Measurements from ENCODE around the gene THSD7A. TPM values are rescaled to one million over a fixed set of nuclear protein-coding genes. Genes with fewer than 3 reads are reported as not detected.

The THSD7A gene
- total and polyA plus RNA-seq, 7 donors, result 0.06 to 1.4 (median 0.21) TPM

DNA sequence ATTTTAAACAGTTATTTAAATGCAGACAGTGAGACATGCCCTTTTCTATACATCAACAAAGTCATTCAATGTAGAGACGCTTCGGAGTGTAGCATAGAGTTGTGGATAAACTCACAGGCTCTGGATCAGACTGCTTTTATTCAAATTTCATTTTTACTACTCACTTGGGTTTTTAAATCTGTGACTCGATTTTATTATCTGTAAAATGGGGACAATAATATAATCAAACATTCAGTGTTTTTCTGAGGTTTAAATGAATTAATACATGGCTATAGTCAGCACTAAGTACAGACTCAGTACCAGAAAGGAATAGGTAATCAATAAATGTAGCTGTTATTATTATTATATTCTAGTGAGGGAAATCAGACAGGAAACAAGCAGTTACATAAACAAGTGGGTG, 43.4 kb downstream of the THSD7A start:
- Histone ChIP-seq H3K4me3 (no peak overlapping the region), H3K4me1 (no peaks in the 10 kb centered on the region), H3K36me3 (ENCODE audit: insufficient read depth in 1 of 2, low read depth in 1 of 2) (no peaks in the 10 kb centered on the region), H3K27me3 (ENCODE audit: insufficient read depth in 3 of 3, low read length in 2 of 3) (no peaks in the 10 kb centered on the region), H3K9me3 (no peaks in the 10 kb centered on the region), H3K27ac (no peak overlapping the region)
- WGBS, 3 donors, result 91 to 94% (median 92%) methylated on average over 3 of the region's 3 CpGs
- intact Hi-C loops (cut with DNase I), result no loop called here
- DNase-seq (no peak), ATAC-seq (no peak)
- TF ChIP-seq, protein P1, sequence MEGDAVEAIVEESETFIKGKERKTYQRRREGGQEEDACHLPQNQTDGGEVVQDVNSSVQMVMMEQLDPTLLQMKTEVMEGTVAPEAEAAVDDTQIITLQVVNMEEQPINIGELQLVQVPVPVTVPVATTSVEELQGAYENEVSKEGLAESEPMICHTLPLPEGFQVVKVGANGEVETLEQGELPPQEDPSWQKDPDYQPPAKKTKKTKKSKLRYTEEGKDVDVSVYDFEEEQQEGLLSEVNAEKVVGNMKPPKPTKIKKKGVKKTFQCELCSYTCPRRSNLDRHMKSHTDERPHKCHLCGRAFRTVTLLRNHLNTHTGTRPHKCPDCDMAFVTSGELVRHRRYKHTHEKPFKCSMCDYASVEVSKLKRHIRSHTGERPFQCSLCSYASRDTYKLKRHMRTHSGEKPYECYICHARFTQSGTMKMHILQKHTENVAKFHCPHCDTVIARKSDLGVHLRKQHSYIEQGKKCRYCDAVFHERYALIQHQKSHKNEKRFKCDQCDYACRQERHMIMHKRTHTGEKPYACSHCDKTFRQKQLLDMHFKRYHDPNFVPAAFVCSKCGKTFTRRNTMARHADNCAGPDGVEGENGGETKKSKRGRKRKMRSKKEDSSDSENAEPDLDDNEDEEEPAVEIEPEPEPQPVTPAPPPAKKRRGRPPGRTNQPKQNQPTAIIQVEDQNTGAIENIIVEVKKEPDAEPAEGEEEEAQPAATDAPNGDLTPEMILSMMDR (IDR thresholded peaks at IDR 0.05), result no peak

GRCh38 chr7:11787534-11787933, 44.5 kb downstream of the THSD7A start:
- Histone ChIP-seq H3K4me1 (no peaks in the 10 kb centered on the region), H3K4me3 (no peak overlapping the region), H3K36me3 (ENCODE audit: insufficient read depth in 1 of 2, low read depth in 1 of 2) (no peaks in the 10 kb centered on the region), H3K9me3 (no peaks in the 10 kb centered on the region), H3K27me3 (ENCODE audit: insufficient read depth in 3 of 3, low read length in 2 of 3) (no peaks in the 10 kb centered on the region), H3K27ac (no peak overlapping the region)
- no peak for DNase-seq
- 82 to 91% (median 89%) methylated on average over 4 of the region's 4 CpGs for WGBS, 3 donors
- TF ChIP-seq, protein P1 (IDR thresholded peaks at IDR 0.05), result no peak
- intact Hi-C loops (cut with DNase I), result no loop called here
- no peak for ATAC-seq

DNA sequence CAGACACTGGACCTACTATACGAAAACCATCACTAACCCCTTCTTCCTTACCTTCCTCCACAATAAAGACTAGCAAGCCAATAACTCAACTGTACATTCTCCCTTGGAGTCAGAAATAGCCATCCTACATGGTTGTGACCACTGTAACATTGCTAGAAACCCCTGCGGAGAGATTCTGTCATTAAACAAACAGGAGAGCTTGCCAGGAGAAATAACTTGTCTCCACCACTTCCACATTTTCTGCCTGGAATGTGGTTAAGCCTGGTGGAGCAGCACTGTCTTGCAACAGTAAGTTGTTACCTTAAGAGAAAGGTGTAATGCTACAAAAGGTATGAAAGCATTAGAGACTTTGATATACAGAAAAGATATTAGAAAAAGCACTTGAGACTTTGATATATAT, 45.8 kb downstream of the THSD7A start:
- no peak overlapping the region for H3K27ac ChIP-seq
- H3K4me1 ChIP-seq, result no peaks in the 10 kb centered on the region
- no peak for ATAC-seq
- no peaks in the 10 kb centered on the region for H3K36me3 ChIP-seq (ENCODE audit: insufficient read depth in 1 of 2, low read depth in 1 of 2)
- TF ChIP-seq, protein P1 (IDR thresholded peaks at IDR 0.05), result no peak
- 63 to 93% (median 87%) methylated on average over 2 of the region's 2 CpGs for WGBS, 3 donors
- no peaks in the 10 kb centered on the region for H3K9me3 ChIP-seq
- no peak for DNase-seq
- intact Hi-C loops (cut with DNase I), result no loop called here
- H3K27me3 ChIP-seq (ENCODE audit: insufficient read depth in 3 of 3, low read length in 2 of 3), result no peaks in the 10 kb centered on the region
- no peak overlapping the region for H3K4me3 ChIP-seq

GRCh38 chr7:11784769-11785536, 47.0 kb downstream of the THSD7A start:
- Histone ChIP-seq H3K36me3 (ENCODE audit: insufficient read depth in 1 of 2, low read depth in 1 of 2) (no peaks in the 10 kb centered on the region), H3K9me3 (no peaks in the 10 kb centered on the region), H3K27me3 (ENCODE audit: insufficient read depth in 3 of 3, low read length in 2 of 3) (no peaks in the 10 kb centered on the region), H3K4me1 (no peaks in the 10 kb centered on the region), H3K4me3 (no peak overlapping the region), H3K27ac (no peak overlapping the region)
- DNase-seq, result no peak
- 91 to 96% (median 95%) methylated on average over 3 of the region's 3 CpGs for WGBS, 3 donors
- intact Hi-C loops (cut with DNase I), result no loop called here
- TF ChIP-seq, protein P1 (IDR thresholded peaks at IDR 0.05), result no peak
- ATAC-seq, result no peak

All from psoas muscle (tissue), 8 donors.